HepG2 (cell line): ENCODE data around the gene SDHAF1. TPM values are rescaled to one million over a fixed set of nuclear protein-coding genes. Genes with fewer than 3 reads are reported as not detected.
A peak's percentile ranks its signal among the peaks of the same experiment; 100 is the strongest.

Source experiments
- ADNP ChIP-seq: sonication (generic); formaldehyde crosslinking; IDR thresholded peaks from 2 replicates; pipeline ENCODE4 v1.4.0; 2020; ENCODE audit warnings: missing genetic modification reagents
- ETV6 ChIP-seq: sonication (generic); formaldehyde crosslinking; conservative IDR thresholded peaks from 2 replicates; pipeline ENCODE4 v1.4.0; 2020; ENCODE audit warnings: missing genetic modification reagents
- MTF2 ChIP-seq: sonication (generic); formaldehyde crosslinking; IDR thresholded peaks from 2 replicates; pipeline ENCODE4 v1.5.0; 2020; ENCODE audit warnings: missing genetic modification reagents, borderline replicate concordance
- MXD4 ChIP-seq: IDR thresholded peaks from 2 replicates; pipeline ENCODE4 v1.6.1; 2016; ENCODE audit warnings: mild to moderate bottlenecking, missing biosample characterization, missing genetic modification reagents
- NFYC ChIP-seq: IDR thresholded peaks from 2 replicates; pipeline ENCODE4 v1.6.1; 2016; ENCODE audit warnings: missing genetic modification reagents, missing compliant biosample characterization
- REPIN1 ChIP-seq: sonication (generic); formaldehyde crosslinking; IDR thresholded peaks from 2 replicates; pipeline ENCODE4 v1.8.0; 2022; ENCODE audit warnings: missing genetic modification reagents, low read depth, mild to moderate bottlenecking, borderline replicate concordance
- RFXANK ChIP-seq: IDR thresholded peaks from 2 replicates; pipeline ENCODE4 v1.6.1; 2016
- SP140L ChIP-seq: sonication (generic); formaldehyde crosslinking; IDR thresholded peaks from 2 replicates; pipeline ENCODE4 v1.4.0; 2020; ENCODE audit warnings: missing genetic modification reagents, borderline replicate concordance
- ZBTB20 ChIP-seq: sonication (generic); formaldehyde crosslinking; IDR thresholded peaks from 2 replicates; pipeline ENCODE4 v1.8.1; 2023; ENCODE audit warnings: missing genetic modification reagents, low read depth, mild to moderate bottlenecking, borderline replicate concordance
- ZNF256 ChIP-seq: sonication (generic); formaldehyde crosslinking; conservative IDR thresholded peaks from 2 replicates; pipeline ENCODE4 v1.4.0; 2020; ENCODE audit warnings: missing genetic modification reagents
- ZNF660 ChIP-seq: sonication (generic); formaldehyde crosslinking; IDR thresholded peaks from 2 replicates; pipeline ENCODE4 v1.5.1; 2020; ENCODE audit warnings: mild to moderate bottlenecking, low read depth, missing genetic modification reagents, borderline replicate concordance
- ZNF672 ChIP-seq: sonication (generic); formaldehyde crosslinking; IDR thresholded peaks from 2 replicates; pipeline ENCODE4 v1.8.1; 2022; ENCODE audit warnings: missing genetic modification reagents
- ZNF746 ChIP-seq: sonication (generic); formaldehyde crosslinking; IDR thresholded peaks from 2 replicates; pipeline ENCODE4 v1.8.0; 2022; ENCODE audit warnings: mild to moderate bottlenecking, missing genetic modification reagents
- ZSCAN22 ChIP-seq: sonication (generic); formaldehyde crosslinking; IDR thresholded peaks from 2 replicates; pipeline ENCODE4 v1.4.0; 2020; ENCODE audit warnings: mild to moderate bottlenecking, missing genetic modification reagents
- polyA plus RNA-seq, 8 experiments: library from polyadenylated mRNA; depleted of rRNA in 3 of 8; stranded (reverse) in 7 of 8; unstranded in 1 of 8; fragments of >200 nt; fragmentation: Illumina TruSeq in 4 of 8; extraction: Trizol in 4 of 8; gene quantifications; 2 replicates each; pipeline versions ENCODE4 v1.2.1 to v1.2.3, GENCODE V29; 2011 to 2016; ENCODE audit warnings: low read depth in 4 of 8, missing spikeins in 1 of 8, mixed read lengths in 1 of 8; ENCODE audit not compliant: insufficient read depth in 1 of 8
- total RNA-seq, 5 experiments: library from RNA; depleted of rRNA; stranded (reverse); fragments of >200 nt; fragmentation: Illumina TruSeq; extraction: Trizol; gene quantifications; 2 replicates each; pipeline ENCODE4 v1.2.3, GENCODE V29; 2016; ENCODE audit warnings: low read depth in 1 of 5
- TF ChIP-seq, protein P1 (sequence below): sonication (generic); formaldehyde crosslinking; IDR thresholded peaks from 2 replicates; pipeline ENCODE4 v1.8.0; 2022; ENCODE audit warnings: mild to moderate bottlenecking, missing genetic modification reagents; ENCODE audit not compliant: insufficient replicate concordance
- TF ChIP-seq, protein P2 (sequence below): sonication (generic); formaldehyde crosslinking; IDR thresholded peaks from 2 replicates; pipeline ENCODE4 v1.8.1; 2023; ENCODE audit warnings: mild to moderate bottlenecking, missing genetic modification reagents
- TF ChIP-seq, protein P3 (sequence below): sonication (generic); formaldehyde crosslinking; IDR thresholded peaks from 2 replicates; pipeline ENCODE4 v1.5.0; 2020; ENCODE audit warnings: missing genetic modification reagents, mild to moderate bottlenecking, borderline replicate concordance
- TF ChIP-seq, protein P4 (sequence below): sonication (generic); IDR thresholded peaks from 2 replicates; pipeline ENCODE4 v1.6.1; 2016; ENCODE audit warnings: low read depth, borderline replicate concordance

The SDHAF1 gene
- total and polyA plus RNA-seq, 2 of the 13 experiments (the other 11 are each of a cell fraction or from before 2014, with no cell fraction given): 17.8 to 22.8 TPM

DNA sequence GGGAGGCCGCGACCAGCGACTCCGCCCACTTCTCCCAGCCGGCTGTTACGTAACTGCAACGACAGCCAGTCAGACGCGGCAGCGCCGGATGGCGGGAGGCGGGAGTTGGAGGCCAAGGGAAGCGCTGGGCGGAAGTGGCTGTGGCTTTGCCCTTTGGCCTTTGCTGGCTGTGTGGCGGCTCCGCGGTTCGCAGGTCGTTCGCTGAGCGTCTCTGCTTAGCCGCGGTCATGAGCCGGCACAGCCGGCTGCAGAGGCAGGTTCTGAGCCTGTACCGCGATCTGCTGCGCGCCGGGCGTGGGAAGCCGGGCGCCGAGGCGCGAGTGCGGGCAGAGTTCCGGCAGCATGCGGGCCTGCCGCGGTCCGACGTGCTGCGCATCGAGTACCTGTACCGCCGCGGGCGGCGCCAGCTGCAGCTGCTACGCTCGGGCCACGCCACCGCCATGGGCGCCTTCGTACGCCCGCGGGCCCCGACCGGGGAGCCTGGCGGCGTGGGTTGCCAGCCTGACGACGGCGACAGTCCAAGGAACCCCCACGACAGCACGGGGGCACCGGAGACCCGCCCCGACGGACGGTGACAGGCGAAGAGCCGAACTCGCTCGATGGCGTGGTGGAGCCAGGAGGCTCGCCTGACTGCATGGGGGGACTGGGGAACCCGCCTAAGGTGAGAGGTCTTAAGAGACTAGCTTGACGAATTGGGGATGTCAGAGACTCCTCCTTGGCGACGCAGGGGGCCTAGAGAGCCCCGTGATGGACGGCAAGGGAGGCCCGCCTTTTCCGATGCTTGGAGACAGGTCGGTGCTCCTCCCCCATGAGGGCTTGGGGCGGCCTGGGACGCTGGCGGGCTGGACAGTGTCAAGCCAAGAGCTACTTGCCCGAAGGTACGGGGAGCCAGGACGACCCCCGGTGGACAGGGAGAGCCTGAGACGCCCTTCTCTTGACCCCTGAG lies at the start of gene SDHAF1 (continued):
- TF ChIP-seq, protein P1, sequence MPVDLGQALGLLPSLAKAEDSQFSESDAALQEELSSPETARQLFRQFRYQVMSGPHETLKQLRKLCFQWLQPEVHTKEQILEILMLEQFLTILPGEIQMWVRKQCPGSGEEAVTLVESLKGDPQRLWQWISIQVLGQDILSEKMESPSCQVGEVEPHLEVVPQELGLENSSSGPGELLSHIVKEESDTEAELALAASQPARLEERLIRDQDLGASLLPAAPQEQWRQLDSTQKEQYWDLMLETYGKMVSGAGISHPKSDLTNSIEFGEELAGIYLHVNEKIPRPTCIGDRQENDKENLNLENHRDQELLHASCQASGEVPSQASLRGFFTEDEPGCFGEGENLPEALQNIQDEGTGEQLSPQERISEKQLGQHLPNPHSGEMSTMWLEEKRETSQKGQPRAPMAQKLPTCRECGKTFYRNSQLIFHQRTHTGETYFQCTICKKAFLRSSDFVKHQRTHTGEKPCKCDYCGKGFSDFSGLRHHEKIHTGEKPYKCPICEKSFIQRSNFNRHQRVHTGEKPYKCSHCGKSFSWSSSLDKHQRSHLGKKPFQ (CRISPR knock-in tag): no peak
- TF ChIP-seq ZNF746 (CRISPR knock-in tag) (peak; percentile 68; the same call in 1 of the 2 replicates), ZNF256 (CRISPR knock-in tag) (no peak), ZSCAN22 (CRISPR knock-in tag) (no peak), RFXANK (CRISPR knock-in tag) (no peak), MXD4 (CRISPR knock-in tag) (no peak; the same call in 1 of the 2 replicates), MTF2 (CRISPR knock-in tag) (no peak; the same call in 1 of the 2 replicates), ETV6 (CRISPR knock-in tag) (no peak), REPIN1 (CRISPR knock-in tag) (peak; percentile 45; the same call in 1 of the 2 replicates), ZBTB20 (CRISPR knock-in tag) (no peak), ADNP (CRISPR knock-in tag) (no peak), ZNF672 (CRISPR knock-in tag) (no peak), NFYC (peak; percentile 90), SP140L (CRISPR knock-in tag) (no peak), ZNF660 (CRISPR knock-in tag) (no peak)
- TF ChIP-seq, protein P2, sequence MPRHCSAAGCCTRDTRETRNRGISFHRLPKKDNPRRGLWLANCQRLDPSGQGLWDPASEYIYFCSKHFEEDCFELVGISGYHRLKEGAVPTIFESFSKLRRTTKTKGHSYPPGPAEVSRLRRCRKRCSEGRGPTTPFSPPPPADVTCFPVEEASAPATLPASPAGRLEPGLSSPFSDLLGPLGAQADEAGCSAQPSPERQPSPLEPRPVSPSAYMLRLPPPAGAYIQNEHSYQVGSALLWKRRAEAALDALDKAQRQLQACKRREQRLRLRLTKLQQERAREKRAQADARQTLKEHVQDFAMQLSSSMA (CRISPR knock-in tag): peak; percentile 87; the same call in 1 of the 2 replicates
- TF ChIP-seq, protein P3, sequence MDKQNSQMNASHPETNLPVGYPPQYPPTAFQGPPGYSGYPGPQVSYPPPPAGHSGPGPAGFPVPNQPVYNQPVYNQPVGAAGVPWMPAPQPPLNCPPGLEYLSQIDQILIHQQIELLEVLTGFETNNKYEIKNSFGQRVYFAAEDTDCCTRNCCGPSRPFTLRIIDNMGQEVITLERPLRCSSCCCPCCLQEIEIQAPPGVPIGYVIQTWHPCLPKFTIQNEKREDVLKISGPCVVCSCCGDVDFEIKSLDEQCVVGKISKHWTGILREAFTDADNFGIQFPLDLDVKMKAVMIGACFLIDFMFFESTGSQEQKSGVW (CRISPR knock-in tag): no peak
- TF ChIP-seq, protein P4, sequence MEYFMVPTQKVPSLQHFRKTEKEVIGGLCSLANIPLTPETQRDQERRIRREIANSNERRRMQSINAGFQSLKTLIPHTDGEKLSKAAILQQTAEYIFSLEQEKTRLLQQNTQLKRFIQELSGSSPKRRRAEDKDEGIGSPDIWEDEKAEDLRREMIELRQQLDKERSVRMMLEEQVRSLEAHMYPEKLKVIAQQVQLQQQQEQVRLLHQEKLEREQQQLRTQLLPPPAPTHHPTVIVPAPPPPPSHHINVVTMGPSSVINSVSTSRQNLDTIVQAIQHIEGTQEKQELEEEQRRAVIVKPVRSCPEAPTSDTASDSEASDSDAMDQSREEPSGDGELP: peak; percentile 90
